ENCODE results near the gene IQCH.

- no peak for TF ChIP-seq REST (IDR thresholded peaks at IDR 0.05; ENCODE audit: insufficient read depth in 1 of 2, low read depth in 2 of 2, low read length in 2 of 2)
- no peak for TF ChIP-seq FOXP2 (optimal IDR thresholded peaks at IDR 0.05; ENCODE audit: borderline replicate concordance, extremely low read depth, extremely low read length, insufficient read depth)
- no peak for TF ChIP-seq POLR2AphosphoS5 (IDR thresholded peaks at IDR 0.05; ENCODE audit: low read depth, low read length)
Observed at GRCh38 chr15:67409175-67409574, 154.6 kb downstream of the IQCH start.

Data from PFSK-1 (cell line).